ENCODE data around the gene AKAP8L. TPM values are rescaled to one million over a fixed set of nuclear protein-coding genes. Genes with fewer than 3 reads are reported as not detected.
A peak's percentile ranks its signal among the peaks of the same experiment; 100 is the strongest.

Gene AKAP8L
- polyA plus RNA-seq, 1 of the 3 experiments (the other 2 are of a cell fraction), result 44.7 TPM

DNA sequence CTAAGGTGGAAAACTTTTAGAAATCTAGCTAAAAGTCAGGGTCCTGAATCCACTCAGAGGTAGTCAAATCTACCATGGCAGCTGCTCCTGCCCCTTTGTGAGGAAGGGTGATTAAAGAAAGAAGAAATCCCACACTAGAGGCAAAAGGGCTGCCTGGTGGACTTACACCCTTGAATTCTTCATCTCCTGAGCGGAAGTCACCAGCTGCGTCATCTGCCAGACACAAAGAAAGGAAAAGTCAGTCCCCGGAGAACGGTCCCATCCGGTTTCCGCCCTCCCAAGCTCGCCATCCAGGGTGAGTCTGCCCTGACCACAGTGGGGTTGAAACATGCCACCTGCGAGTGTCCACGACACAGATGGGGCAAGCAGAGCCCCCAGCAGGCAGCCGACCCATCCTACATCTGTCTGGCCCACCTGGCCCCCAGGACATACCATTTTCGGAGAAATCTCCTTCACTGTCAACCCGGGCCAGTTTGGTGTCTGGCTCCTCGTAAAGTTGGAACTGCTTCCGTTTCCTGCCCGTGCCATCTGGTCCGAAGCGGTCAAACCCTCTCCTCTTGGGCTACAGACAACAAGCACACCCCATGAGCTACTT is 46.9 kb downstream of the AKAP8L start:
- Histone ChIP-seq H3K79me2 (ENCODE audit: insufficient read depth) (peaks cover 51% of the 10 kb centered on the region), H3K27me3 (ENCODE audit: insufficient read depth) (no peaks in the 10 kb centered on the region), H3K9me3 (no peaks in the 10 kb centered on the region), H3K36me3 (replicated peaks in 1 of 2; ENCODE audit: control insufficient read depth in 1 of 2, insufficient read depth in 2 of 2, low read length in 1 of 2) (peaks cover 25 to 64% of the 10 kb centered on the region in 2 experiments), H3K27ac (ENCODE audit: low read depth in 2 of 2, low read length in 1 of 2) (no peak overlapping the region), H3K4me2 (no peak overlapping the region), H2AFZ (ENCODE audit: low read depth) (no peak overlapping the region), H3K9me2 (no peaks in the 10 kb centered on the region), H3K4me1 (ENCODE audit: control insufficient read depth in 1 of 2, insufficient read depth in 2 of 2, low read depth in 1 of 2, low read length in 1 of 2) (peaks cover 3 to 13% of the 10 kb centered on the region in 2 experiments; a peak in 1 of 4 replicates), H3F3A (replicated peaks; ENCODE audit: insufficient read depth) (no peaks in the 10 kb centered on the region), H3K9ac (no peak overlapping the region), H4K20me1 (ENCODE audit: insufficient read depth) (peaks cover 43% of the 10 kb centered on the region), H3K4me3 (ENCODE audit: low read depth in 2 of 2, low read length in 1 of 2) (no peak overlapping the region)
- TF ChIP-seq GABPA (IDR thresholded peaks at IDR 0.05; ENCODE audit: low read depth) (no peak), CHD2 (IDR thresholded peaks at IDR 0.05; ENCODE audit: low read length, partially characterized antibody) (no peak), RAD21 (IDR thresholded peaks at IDR 0.05; ENCODE audit: low read length) (no peak), SMC3 (IDR thresholded peaks at IDR 0.05; ENCODE audit: low read depth, low read length) (no peak), YY1 (IDR thresholded peaks at IDR 0.05; ENCODE audit: low read depth) (no peak), TEAD4 (IDR thresholded peaks at IDR 0.05; ENCODE audit: borderline replicate concordance, insufficient read depth) (no peak), FOXM1 (IDR thresholded peaks at IDR 0.05; ENCODE audit: low read depth) (no peak), NFIC (IDR thresholded peaks at IDR 0.05; ENCODE audit: borderline replicate concordance) (no peak), ELF1 (IDR thresholded peaks at IDR 0.05) (no peak), MXI1 (IDR thresholded peaks at IDR 0.05; ENCODE audit: low read depth, low read length) (no peak), SIN3A (IDR thresholded peaks at IDR 0.05; ENCODE audit: borderline replicate concordance, low read depth, low read length) (no peak)
- TF ChIP-seq, protein P1, sequence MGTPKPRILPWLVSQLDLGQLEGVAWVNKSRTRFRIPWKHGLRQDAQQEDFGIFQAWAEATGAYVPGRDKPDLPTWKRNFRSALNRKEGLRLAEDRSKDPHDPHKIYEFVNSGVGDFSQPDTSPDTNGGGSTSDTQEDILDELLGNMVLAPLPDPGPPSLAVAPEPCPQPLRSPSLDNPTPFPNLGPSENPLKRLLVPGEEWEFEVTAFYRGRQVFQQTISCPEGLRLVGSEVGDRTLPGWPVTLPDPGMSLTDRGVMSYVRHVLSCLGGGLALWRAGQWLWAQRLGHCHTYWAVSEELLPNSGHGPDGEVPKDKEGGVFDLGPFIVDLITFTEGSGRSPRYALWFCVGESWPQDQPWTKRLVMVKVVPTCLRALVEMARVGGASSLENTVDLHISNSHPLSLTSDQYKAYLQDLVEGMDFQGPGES (IDR thresholded peaks at IDR 0.05; ENCODE audit: low read depth, low read length), result no peak
- TF ChIP-seq, protein P2, sequence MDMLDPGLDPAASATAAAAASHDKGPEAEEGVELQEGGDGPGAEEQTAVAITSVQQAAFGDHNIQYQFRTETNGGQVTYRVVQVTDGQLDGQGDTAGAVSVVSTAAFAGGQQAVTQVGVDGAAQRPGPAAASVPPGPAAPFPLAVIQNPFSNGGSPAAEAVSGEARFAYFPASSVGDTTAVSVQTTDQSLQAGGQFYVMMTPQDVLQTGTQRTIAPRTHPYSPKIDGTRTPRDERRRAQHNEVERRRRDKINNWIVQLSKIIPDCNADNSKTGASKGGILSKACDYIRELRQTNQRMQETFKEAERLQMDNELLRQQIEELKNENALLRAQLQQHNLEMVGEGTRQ (IDR thresholded peaks at IDR 0.05; ENCODE audit: borderline replicate concordance, low read depth, low read length), result no peak
- TF ChIP-seq, protein P3, sequence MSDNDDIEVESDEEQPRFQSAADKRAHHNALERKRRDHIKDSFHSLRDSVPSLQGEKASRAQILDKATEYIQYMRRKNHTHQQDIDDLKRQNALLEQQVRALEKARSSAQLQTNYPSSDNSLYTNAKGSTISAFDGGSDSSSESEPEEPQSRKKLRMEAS (IDR thresholded peaks at IDR 0.05; ENCODE audit: low read depth), result no peak
- TF ChIP-seq, protein P4, sequence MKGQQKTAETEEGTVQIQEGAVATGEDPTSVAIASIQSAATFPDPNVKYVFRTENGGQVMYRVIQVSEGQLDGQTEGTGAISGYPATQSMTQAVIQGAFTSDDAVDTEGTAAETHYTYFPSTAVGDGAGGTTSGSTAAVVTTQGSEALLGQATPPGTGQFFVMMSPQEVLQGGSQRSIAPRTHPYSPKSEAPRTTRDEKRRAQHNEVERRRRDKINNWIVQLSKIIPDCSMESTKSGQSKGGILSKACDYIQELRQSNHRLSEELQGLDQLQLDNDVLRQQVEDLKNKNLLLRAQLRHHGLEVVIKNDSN (IDR thresholded peaks at IDR 0.05; ENCODE audit: borderline replicate concordance, low read depth), result no peak
- DNase-seq, result peak; percentile 9
- WGBS (ENCODE audit: low lambda C conversion rate), result 94% methylated on average over 15 of the region's 17 CpGs
- POLR2A ChIA-PET, result interaction anchor here (0.6 kb wide), 1 partner anchor 42 kb away, joined by 3 read pairs; no protein-coding TSS in a partner anchor
- CTCF ChIA-PET, result no interaction called here

All from SK-N-SH (cell line).